ENCODE results near the gene KCNJ1. TPM values are rescaled to one million over a fixed set of nuclear protein-coding genes. Genes with fewer than 3 reads are reported as not detected.

KCNJ1 gene
- total RNA-seq, 1 donor = not detected

DNA sequence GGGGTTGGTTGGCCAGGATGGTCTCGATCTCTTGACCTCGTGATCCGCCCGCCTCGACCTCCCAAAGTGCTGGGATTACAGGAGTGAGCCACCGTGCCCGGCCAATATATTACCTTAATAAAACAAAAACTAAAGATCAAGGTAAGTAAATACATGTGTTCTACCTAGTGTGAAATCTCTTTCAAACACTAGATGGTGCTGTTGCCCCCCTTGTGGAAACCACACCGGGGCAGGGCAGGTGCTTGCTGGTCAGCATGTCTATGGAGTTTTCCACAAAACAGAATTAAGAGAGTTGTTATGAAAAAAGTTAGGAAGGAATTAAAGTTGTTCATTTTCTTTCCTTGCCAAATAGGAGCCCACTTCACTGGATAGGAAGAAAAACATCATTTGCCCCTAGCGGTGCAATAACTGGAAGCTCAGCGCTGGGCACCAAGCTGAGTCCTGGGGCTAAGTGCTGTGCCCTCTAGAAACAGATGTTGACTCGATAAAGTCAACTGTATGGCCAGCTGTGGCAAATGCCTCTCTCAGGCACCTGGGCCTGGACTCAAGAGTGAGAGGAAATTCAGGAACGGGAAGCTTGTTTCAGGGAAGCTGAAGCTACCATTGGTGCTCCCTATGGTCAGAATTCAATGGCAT, 17.7 kb upstream of the KCNJ1 start:
- H3K4me3 ChIP-seq (ENCODE audit: low read depth, low read length) = no peak overlapping the region
- TF ChIP-seq, protein P1, sequence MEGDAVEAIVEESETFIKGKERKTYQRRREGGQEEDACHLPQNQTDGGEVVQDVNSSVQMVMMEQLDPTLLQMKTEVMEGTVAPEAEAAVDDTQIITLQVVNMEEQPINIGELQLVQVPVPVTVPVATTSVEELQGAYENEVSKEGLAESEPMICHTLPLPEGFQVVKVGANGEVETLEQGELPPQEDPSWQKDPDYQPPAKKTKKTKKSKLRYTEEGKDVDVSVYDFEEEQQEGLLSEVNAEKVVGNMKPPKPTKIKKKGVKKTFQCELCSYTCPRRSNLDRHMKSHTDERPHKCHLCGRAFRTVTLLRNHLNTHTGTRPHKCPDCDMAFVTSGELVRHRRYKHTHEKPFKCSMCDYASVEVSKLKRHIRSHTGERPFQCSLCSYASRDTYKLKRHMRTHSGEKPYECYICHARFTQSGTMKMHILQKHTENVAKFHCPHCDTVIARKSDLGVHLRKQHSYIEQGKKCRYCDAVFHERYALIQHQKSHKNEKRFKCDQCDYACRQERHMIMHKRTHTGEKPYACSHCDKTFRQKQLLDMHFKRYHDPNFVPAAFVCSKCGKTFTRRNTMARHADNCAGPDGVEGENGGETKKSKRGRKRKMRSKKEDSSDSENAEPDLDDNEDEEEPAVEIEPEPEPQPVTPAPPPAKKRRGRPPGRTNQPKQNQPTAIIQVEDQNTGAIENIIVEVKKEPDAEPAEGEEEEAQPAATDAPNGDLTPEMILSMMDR (IDR thresholded peaks at IDR 0.05; ENCODE audit: insufficient read depth, low read length) = peak; percentile 76

DNA sequence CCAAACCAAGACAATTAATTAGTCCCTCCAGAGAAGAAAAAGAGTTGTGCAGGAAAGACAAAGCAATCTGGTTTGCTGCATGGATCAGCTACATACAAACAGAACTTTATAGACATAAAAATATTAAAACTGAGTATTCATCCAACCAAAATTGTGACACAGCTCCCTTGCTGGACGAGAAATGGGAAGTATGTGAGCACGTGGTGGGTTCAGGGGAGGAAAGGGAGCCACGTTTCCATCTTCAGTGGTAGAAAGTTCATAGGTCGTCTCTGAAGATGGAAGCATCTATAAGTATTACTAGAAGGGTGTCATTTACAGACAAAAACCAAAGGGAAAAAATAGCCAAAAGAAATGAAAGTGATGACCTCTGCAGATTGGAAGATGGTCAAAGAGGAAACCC, 17.0 kb upstream of the KCNJ1 start:
- H3K4me3 ChIP-seq (ENCODE audit: low read depth, low read length) = no peak overlapping the region
- no peak for DNase-seq (ENCODE audit: low read depth)
- TF ChIP-seq, protein P1 (IDR thresholded peaks at IDR 0.05; ENCODE audit: insufficient read depth, low read length) = no peak

More for the DNA sequence above, 17.7 kb upstream of the KCNJ1 start:
- DNase-seq (ENCODE audit: low read depth) = peak; percentile 80

DNA sequence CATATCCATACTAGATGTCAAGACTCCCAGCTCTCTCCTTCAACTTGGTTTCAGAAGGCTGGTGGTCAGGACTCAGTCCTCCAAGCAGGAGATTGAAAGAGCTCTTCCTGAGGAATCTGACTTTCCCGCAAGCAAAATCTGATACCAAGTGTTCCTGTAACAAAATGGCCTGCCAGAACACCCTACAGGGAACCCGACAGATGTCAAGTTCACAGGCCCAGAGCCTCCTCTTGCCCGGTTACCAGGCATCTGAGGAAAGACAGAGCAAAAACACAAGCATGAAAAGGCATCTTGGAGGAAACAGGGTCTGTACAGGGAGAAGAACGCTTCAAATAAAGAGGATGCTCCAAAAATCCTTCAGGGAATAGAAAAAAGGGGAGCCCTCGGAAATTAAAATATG, 15.4 kb upstream of the KCNJ1 start:
- H3K4me3 ChIP-seq (ENCODE audit: low read depth, low read length) = no peak overlapping the region
- no peak for DNase-seq (ENCODE audit: low read depth)
- TF ChIP-seq, protein P1 (IDR thresholded peaks at IDR 0.05; ENCODE audit: insufficient read depth, low read length) = no peak

DNA sequence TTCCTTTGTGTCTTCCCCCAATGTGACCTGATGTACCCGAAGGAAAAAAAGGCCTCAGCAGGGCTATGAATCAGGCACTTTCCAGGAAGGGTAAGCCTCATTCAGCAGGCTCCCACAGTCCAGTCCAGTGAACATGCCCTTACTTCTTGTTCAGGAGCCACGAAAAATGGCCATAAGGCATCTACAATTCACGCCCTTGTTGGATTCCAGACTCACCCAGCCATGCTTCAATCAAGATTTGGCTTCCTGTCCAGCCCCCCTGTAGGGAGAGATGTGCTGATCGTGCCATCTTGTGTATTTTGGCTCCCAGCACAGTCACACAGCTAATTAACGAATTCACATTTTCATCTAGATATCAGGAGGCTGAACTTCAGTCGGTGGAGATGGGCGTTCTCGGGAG, 14.1 kb upstream of the KCNJ1 start:
- DNase-seq (ENCODE audit: low read depth) = no peak
- H3K4me3 ChIP-seq (ENCODE audit: low read depth, low read length) = no peak overlapping the region
- TF ChIP-seq, protein P1 (IDR thresholded peaks at IDR 0.05; ENCODE audit: insufficient read depth, low read length) = no peak

DNA sequence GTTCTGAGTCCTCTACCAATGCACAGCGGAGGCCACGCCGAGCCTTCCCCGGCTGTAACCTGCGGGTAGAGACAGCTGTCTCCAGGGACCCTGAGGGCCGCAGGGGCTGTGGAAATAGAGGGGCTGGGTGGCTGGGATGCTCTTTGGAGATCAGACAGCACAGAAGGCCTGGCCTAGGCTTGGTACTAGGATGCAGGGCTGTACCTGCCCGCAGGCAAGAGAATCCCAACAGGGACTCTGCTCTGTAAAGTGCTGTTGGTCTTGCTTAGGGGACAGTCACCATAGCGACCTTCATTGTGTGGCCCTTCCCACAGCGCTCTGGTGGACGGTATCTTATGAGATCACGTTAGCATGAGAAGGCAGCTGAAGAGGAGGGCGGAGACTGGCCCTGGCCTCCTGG, 12.7 kb upstream of the KCNJ1 start:
- TF ChIP-seq, protein P1 (IDR thresholded peaks at IDR 0.05; ENCODE audit: insufficient read depth, low read length) = no peak
- DNase-seq (ENCODE audit: low read depth) = no peak
- no peak overlapping the region for H3K4me3 ChIP-seq (ENCODE audit: low read depth, low read length)

DNA sequence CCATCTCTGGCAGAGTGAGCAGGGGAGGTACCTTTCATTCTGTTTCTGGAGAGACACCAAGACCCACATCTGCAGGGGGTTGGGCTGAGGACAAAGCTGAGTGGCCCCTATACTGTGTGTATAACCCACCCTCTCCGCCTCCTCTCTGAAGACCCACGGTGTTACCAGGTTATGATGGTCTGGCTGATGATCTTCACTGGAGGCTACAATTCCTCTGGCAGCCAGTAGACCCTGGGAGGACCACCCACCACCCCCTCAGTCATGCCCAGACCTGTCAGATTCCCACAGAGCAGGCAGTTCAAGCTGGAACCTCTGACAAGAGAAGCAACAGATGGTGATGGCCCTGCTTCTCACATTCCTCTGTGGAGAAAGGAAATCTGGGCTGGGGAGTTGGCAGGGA, 11.4 kb upstream of the KCNJ1 start:
- no peak overlapping the region for H3K4me3 ChIP-seq (ENCODE audit: low read depth, low read length)
- TF ChIP-seq, protein P1 (IDR thresholded peaks at IDR 0.05; ENCODE audit: insufficient read depth, low read length) = no peak
- no peak for DNase-seq (ENCODE audit: low read depth)

DNA sequence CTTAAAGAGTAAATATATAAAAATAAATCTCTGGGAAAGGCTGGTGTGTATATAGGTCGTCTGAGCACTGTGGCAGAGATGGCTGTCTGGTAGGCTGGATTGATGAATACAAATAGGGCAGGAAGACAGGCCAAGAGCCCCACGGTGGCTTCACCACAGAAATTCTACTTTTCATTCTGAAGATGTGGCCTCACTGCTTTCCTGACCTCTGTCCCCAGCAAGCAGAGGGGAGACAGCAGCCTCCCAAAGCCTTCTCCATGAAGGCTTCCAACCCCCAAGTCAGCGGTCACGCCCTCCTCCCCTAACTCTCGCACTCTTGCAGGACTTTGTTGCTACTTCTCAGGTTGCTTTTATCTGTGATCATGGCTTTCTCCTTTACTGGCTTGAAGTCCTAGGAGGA, 10.6 kb upstream of the KCNJ1 start:
- no peak overlapping the region for H3K4me3 ChIP-seq (ENCODE audit: low read depth, low read length)
- no peak for DNase-seq (ENCODE audit: low read depth)
- TF ChIP-seq, protein P1 (IDR thresholded peaks at IDR 0.05; ENCODE audit: insufficient read depth, low read length) = no peak
